ENCODE data around the gene OIP5.
"Not testable (repeated sequence)": the region's sequence is repeated elsewhere in the genome, so short reads cannot be mapped to it uniquely, and the experiment has no call there.

OIP5 gene

GRCh38 chr15:41301139-41301538 is 31.3 kb downstream of the OIP5 start:
- not testable (repeated sequence) for DNase-seq

GRCh38 chr15:41292521-41292920 is 39.9 kb downstream of the OIP5 start:
- DNase-seq: no peak

DNA sequence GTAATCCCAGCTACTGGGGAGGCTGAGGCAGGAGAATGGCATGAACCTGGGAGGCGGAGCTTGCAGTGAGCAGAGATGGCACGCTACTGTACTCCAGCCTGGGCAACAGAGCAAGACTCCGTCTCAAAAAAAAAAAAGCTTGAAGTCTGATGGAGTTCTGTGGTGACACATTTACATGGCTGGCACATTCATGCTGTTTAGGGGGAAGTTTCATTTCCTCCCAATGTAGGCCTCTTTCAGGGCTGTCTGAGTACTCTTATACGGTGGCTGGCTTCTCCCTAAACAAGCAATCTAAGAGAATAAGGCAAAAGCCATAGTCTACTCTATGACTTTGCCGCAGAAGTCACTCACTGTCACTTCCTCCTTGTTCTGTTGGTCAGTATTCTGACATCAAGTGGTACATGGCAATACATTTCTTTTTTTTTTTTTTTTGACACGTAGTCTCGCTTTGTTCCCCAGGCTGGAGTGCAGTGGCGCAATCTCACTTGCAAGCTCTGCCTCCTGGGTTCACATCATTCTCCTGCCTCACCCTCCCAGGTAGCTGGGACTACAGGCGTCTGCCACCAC is 41.2 kb downstream of the OIP5 start:
- no peak for DNase-seq

- DNase-seq: no peak
These were observed 42.4 kb downstream of the OIP5 start for GRCh38 chr15:41289953-41290352.

GRCh38 chr15:41288464-41288863 is 43.9 kb downstream of the OIP5 start:
- no peak for DNase-seq

GRCh38 chr15:41286665-41287333 is 45.6 kb downstream of the OIP5 start:
- no peak for DNase-seq

- no peak for DNase-seq
These were observed 47.1 kb downstream of the OIP5 start for GRCh38 chr15:41285285-41285684.

GRCh38 chr15:41284427-41285177 is 47.8 kb downstream of the OIP5 start:
- peak; percentile 51 for DNase-seq

GRCh38 chr15:41283653-41284426 is 48.6 kb downstream of the OIP5 start:
- DNase-seq: peak; percentile 97

GRCh38 chr15:41282980-41283652 is 49.3 kb downstream of the OIP5 start:
- not testable (repeated sequence) for DNase-seq

GRCh38 chr15:41282436-41282835 is 50.0 kb downstream of the OIP5 start:
- DNase-seq: not testable (repeated sequence)

DNA sequence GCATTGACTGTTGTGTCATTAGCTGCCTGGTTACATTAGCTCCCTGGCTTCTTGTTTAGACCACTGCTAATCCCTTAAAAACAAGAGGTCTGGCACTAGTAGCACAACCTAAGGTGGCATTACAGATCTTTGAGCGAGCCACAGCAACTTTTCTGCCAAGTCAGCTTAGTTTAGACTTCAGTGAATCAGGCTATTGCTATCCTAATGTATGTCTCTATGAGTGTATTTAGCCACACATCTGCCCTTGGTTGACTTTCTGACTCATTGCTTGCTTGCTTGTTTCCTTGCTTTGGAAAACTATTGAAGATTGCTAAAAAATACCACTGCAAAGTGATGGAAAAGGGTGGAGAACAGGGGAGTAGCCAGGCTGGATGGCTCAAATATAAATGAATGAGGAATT is 51.2 kb downstream of the OIP5 start:
- no peak for DNase-seq

GRCh38 chr15:41279535-41280283 is 52.7 kb downstream of the OIP5 start:
- DNase-seq: no peak

GRCh38 chr15:41278319-41278718 is 54.1 kb downstream of the OIP5 start:
- DNase-seq: no peak

GRCh38 chr15:41276831-41277230 is 55.6 kb downstream of the OIP5 start:
- no peak for DNase-seq

DNA sequence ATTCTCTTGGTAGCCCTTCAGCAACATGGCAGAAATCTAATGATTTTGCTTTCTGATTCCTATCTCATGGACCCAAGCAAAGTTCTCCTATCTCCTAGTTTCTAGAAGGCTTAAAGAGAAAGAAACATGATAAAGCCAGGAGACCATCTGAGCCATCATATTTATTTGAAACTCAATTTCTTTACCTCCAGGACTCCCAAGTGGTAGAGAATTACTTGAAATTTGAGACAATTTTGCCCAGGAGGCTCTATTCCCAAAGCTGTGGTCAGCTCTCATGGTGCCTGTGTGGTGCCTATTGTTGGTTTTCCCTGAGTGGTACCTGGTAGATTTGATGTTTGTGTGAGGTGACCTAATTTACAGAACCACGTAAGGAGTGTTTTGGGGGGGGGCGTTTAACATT is 62.5 kb downstream of the OIP5 start:
- no peak for DNase-seq

GRCh38 chr15:41263891-41264351 is 68.5 kb downstream of the OIP5 start:
- DNase-seq: no peak

GRCh38 chr15:41262571-41262970 is 69.8 kb downstream of the OIP5 start:
- no peak for DNase-seq

GRCh38 chr15:41260924-41261323 is 71.5 kb downstream of the OIP5 start:
- not testable (repeated sequence) for DNase-seq

GRCh38 chr15:41259546-41260189 is 72.7 kb downstream of the OIP5 start:
- DNase-seq: no peak
